GF-D8 (cell line): Measurements from ENCODE around the gene PFKP.
"Not testable (repeated sequence)": the region's sequence is repeated elsewhere in the genome, so short reads cannot be mapped to it uniquely, and the experiment has no call there.

Experiments used
- DNase-seq: peaks from one replicate; lab custom pipeline; 2025; lab: John Stamatoyannopoulos, UW

The PFKP gene

DNA sequence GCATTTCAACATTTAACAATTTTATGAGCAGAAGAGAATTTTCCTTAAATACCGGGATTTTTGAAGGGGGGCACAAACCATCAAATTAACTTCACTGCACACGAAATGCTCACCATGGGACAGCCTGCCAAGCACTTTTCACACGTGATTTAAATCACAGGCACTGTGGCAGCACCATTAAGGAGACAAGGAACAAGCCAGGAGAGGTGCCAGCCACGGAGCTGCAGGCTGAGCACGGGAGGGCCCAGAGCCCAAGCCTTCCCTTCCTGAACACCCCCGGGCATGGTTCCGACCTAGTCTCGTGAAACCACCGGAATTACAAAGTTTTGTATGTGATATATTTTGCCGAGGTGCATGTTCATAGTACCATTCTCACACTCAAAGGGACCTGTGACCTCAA is 91.8 kb downstream of the PFKP start:
- no peak for DNase-seq

DNA sequence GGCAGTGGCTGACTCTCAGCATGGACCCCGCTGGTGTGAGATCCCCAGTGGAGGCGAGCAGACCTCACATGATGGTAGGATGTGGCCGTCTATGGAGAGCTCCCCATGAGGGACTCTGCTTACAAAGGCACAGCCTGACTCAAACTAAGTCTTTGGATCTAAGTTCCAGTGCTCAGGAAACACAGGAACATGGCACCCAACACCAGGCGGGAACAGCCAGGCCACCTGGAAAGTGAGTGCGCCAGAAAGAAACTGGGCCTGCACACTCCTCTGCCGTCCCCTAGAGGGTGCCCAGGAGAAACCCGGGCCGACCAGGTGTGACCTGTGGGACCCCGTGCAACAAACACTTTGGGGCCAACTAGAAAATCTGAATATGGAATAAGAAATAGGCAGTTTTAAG is 95.2 kb downstream of the PFKP start:
- no peak for DNase-seq

DNA sequence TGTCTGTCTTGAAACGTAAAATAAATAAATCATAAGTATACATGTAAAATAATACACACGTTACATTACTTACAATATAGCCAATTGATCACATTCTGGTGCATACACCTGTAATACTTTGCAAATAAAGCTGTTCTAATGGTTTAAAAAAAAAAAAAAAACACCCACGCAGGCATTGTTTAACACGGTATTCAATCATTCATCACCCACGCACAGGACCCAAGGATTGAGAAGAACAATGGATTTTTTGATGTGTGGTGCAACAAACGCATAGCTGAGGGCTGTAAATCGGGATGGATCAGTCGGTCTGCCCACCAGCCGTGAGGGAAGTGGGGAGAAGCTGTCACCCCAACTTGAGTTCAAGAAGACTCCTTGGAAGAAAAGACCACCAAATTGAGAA is 96.5 kb downstream of the PFKP start:
- DNase-seq: no peak

DNA sequence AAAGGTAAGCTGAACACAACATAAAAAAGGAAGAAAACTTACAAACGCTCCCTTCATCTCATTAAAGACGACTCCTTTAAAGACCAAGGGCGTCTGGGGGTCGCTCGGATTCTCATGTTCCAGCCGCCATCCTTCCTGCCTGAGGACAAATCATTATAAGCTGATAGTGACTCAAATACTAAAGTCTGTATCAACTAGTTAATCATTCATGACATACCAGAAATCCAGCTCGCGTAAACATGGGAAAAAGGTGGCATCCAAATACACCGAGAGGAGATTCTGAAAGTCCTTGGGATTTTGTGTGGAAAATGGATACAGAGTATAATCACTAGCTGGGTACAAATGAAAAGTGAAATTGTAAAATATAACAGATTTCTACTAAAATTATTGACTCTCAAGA is 97.8 kb downstream of the PFKP start:
- no peak for DNase-seq

DNA sequence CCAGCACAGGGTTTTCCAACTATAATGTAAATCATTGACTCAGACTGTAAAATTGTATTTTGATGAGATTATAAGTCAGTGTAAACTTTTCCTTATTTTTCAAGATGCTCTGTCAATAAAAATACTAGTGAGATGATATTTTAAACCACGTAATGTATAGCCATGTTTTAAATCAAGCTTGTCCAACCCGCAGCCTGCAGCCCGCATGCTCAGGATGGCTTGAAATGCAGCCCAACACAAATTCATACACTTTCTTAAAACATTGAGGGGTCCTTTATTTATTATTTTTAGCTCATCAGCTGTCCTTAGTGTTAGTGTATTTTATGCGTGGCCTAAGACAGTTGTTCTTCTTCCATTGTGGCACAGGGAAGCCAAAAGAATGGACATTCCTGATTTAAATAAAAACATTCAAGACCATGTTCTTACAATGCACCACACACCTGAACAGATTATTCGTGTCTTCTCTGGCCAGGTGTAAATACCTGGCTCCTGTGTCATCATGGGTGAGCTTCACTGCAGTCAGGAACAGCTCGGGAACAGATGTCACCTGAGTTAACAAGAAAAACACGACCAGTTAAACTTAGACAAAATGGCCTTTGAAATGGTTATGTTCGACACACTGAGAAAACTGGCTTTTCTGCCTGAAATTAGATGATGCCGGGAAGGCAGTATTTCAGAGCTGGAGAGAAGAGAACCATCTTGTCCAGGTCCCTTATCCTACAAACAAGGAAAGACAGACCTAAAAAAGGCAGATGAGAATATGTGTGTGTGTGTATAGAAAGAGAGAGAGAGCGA is 99.3 kb downstream of the PFKP start:
- DNase-seq: no peak

DNA sequence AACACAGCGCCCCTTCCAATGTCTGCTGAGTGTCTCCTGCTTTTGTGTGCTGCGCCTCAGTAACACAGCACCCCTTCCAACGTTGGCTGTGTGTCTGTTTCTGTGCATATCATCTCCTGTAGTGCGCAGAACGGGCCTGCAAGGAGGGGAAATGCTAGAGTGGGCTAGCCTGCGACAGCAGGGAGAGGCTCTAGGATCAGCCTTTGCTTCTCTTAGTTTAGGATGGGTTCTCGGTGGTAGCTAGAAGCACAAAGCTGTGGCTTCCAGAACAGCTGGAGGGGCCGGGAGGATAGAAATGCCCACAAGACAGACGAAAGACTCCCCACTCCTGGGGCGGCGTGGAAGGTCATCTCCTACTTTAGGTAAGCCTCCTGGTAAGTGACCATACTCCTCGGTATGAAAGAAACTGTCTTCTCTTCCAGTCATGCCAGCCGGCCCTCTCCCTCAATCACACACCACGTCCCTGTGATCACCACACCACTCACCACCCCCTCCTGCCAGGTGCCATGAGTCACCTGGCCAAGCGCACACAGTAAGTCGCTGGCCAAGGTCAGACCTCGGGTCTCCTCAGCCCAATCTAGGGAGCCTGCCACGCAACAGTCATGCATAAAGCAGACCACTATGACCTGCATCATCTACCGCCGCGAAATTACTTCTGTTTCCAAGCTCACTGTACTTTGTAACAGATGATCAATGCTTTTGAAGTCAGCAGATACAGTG is 100.4 kb downstream of the PFKP start:
- DNase-seq: no peak

DNA sequence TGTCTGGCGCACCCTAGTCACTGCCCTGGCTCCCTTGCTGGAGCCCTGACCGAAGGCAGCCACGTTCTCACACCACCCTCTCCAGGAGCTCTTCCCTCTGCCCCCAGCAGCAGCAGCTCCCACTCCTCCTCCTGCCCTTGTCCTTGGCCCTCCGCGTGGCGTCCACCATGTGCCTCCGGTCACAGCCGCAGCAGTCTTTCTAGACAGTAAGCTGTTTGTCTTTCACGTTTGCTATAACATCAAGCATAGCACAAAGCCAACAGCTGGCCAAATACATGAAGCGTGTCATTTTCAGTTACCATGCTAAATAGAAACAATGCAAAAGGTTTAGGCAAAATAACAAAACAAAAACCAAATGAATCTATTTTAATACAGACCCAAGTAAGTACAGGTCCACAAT is 101.9 kb downstream of the PFKP start:
- no peak for DNase-seq

DNA sequence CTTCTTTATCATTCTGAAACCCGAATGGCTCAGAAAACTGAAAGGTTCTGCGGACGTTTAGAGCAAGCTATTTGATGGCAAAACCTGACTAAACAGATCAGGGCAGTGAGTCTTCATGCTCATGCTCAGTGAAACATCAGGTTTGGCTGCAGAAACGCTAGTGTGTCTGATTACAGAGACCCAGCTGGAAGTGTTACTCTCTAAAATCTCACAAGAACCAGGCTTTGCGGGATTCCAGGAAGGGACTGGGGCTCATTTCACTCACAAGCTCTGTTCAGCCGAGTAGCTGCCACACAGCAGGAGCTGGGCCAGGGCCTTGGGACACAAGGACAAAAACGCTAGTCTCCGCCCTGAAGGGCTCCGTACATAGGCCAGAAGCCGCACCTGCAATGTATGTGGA is 102.3 kb downstream of the PFKP start:
- DNase-seq: no peak

DNA sequence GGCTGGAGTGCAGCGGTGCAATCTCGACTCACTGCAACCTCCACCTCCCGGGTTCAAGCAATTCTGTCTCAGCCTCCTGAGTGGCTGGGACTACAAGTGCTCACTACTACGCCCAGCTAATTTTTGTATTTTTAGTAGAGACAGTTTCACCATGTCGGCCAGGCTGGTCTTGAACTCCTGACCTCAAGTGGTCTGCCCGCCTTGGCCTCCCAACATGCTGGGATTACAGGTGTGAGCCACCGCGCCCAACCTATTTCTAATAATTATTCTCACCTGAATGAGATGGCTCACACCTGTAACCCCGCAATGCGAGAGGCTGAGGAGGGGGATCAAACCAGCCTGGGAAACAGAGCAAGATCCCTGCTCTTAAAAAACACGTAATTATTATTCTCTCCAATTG is 104.1 kb downstream of the PFKP start:
- DNase-seq: not testable (repeated sequence)

DNA sequence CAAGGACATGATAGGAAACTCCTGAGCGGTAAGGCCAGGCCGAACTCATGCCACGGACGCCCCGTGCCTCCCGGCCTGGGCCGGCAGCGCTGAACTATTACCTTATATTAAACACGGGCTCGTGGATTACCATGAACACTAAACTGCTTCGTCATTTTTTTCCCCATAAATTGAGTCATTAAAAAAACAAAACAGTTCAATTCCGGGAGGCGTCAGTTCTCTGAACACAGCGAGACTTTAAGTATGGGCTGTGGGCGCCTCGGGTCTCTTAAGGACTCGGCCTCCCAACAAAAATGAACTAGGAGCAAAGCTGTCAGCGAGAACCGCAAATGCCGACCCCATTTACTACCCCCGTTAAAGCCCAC is 104.7 kb downstream of the PFKP start:
- DNase-seq: no peak

DNA sequence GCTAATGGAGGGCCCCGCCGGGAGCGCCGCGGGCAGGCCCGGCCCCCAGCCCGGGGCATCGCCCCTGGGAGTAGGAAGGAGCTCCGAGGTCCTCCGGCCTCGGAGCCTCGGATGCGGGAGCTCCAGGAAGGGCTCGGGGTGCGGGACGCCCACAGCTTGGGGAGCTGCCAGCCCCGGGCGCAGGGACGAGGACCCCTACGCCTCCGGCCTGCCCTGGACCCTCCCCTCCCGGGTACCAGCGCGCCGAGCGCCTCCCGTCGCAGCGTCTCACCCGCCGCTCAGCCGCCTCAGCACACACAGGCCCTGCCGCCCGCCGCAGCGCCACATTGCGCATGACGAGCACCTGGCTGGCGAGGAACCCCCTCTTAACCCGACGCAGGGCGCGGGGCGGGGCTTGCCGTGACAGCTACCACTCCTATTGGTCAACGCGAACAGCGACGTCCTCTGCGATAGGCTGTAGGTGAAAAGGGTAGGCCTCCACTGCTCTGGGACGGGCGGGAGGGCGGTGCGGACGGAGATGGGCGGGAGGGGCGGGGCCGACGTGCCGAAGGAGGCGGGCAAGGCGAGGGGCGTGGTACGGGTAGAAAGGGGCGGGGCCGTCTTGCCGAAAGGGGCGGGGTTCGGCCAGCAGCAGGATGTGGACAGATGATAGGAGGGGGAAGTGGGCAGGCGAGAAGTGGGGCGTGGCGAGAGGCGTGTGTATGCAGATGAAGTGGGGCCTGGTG is 105.3 kb downstream of the PFKP start, which contains the start of gene PITRM1:
Gene PITRM1 (minus strand): TSS at position 337 of the 725 bp plus-strand sequence. CDS start 10 bp downstream, at position 327.
- peak; percentile 95 for DNase-seq

DNA sequence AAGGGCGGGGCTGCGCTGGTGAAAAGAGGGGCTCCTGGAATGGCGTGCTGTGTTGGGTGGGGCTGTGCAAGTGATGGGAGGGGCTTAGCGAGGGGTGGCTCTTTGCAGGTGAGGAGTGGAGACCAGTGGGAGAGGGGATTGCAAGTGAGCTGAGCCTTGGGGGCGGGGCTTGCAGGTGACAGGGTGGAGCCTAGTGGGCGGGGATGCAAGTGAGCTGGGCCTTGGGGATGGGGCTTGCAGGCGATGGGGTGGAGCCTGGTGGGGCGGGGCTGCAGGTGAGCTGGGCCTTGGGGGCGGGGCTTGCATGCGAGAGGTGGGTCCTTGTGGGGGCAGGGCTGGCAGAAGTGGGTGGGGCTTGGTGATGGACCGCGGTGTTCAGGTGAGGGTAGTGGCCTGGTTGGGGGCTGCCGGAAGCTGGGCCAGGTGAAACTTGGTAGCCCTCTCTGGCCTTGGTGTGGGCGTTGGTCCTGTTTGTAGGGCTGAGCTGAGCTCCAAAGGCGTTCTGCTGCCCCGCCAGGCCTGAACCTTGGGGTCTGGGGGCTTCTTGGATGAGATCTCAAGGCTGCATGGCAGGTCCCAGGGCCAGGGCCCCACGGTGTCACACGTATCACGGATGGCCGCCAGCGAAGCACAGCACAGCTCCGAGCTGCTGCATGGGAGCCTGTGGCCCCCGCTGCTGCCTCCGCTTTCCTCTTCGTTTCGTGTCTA is 106.0 kb downstream of the PFKP start:
- no peak for DNase-seq

DNA sequence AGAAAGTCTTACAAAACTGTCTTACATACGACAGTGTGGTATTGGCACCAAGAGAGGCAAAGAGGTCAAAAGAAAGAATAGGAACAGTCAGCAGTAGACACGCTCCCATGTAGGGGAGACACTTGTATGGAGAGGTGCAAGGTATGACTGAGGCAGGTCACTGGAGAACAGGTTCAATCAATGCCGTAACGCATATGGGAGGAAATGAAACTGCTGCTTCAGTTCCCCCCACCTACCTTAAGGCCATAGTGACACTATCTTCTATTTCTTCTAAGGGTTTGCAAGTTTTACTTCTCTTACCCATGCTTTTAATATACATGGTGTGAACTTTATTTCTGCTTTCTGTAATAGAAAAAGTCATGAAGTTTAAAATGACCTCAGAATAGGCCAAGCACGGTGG is 110.7 kb downstream of the PFKP start:
- no peak for DNase-seq

DNA sequence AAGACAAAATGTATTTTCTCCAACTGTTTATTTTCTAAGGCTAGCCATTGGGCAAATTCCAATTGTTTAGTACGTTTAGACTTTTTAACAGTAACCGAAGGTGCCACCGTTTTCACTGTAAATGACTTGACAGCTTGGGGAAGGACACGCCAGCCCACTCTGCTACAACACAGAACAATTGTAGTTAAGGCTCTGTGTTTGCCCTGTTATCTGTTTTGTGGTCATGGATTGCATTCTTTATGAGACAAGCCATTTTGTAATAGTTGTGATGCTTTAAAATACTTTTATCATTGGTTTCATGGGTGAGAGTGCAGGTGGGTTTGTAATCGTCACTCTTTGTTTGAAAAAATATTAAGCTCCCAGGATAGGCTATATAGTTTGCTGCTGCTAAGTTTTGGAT is 111.8 kb downstream of the PFKP start:
- no peak for DNase-seq

DNA sequence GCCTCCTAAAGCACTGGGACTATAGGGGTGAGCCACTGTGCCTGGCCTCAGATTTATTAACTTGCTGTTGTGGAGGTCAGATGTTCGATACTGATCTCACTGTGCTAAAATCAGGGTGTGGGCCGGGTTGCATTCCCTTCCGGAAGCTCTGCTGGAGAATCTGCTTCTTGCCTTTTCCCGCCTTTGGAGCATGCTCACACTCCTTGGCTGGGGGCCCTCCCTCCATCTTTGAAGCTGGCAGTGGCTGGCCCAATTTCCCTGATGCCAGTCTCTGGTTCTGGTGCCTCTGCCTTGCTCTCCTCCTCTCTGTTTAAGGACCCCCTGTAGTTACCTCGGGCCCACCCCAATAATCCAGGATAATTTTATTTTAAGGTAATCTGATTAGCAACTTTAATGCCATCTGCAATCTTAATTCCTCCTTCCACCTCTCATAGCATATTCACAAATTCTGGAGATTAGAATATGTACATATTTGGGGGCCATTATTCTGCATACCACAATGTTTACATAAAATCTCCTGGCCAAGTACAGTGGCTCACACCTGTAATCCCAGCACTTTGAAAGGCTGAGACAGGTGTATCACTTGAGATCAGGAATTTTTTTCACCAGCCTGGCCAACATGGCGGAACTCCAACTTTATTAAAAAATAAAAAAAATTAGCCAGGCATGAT is 113.1 kb downstream of the PFKP start:
- no peak for DNase-seq

DNA sequence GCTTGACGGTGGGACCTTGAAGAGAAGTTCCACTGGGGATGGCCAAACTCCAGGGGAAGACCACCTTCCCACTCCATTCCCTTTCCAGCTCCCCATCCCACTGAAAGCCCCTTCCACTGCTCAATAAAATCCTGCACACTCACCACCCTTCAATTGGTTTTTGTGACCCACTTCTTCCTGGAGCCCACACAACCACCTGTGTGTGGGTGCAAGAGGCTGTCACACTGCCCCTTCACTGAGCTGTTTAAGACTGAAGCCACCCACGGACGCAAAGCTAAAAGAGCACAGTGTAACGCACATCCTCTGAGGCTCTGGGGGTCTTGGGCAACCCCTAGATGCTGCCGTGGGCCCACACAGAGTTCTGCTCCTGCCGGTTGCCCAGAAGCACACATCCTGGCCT is 118.0 kb downstream of the PFKP start:
- DNase-seq: no peak

DNA sequence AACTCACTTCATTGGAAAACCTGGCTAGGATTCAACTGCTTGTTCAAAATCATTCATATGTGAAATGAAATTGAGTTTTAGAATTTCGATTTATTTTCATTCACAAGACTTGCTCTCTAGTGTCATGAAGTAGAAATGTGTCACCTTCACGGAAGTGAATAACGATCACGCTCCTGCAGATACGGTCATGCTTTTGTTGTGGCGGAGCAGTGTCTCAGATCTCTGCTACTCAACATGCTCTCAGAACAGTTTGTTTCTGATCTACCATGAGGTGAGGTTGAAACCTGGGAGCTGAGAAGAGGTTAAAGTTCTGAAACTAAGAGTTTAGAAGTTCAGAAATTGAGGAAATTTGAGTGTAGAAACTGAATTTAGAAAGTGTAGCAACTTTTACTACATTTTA is 119.0 kb downstream of the PFKP start:
- DNase-seq: no peak
